Measurements from ENCODE around the gene C12orf76. TPM values are rescaled to one million over a fixed set of nuclear protein-coding genes. Genes with fewer than 3 reads are reported as not detected.

Gene C12orf76
- total and polyA plus RNA-seq, 9 of the 15 experiments (the other 6 are each of a cell fraction or from before 2014, with no cell fraction given), result 6.3 to 38.6 (median 12.3) TPM

- TF ChIP-seq VEZF1 (CRISPR knock-in tag; IDR thresholded peaks at IDR 0.05), result peak; percentile 68
- peak; percentile 65; the same call in 1 of the 2 replicates for TF ChIP-seq ARID3A (IDR thresholded peaks at IDR 0.05; ENCODE audit: borderline replicate concordance, low read depth, low read length)
- TF ChIP-seq ZNF668 (CRISPR knock-in tag; IDR thresholded peaks at IDR 0.05), result peak; percentile 66; the same call in 1 of the 2 replicates
- TF ChIP-seq GTF2F1 (IDR thresholded peaks at IDR 0.05; ENCODE audit: low read depth, low read length), result no peak; the same call in 1 of the 2 replicates
- TF ChIP-seq ZNF778 (CRISPR knock-in tag; IDR thresholded peaks at IDR 0.05), result no peak
- TF ChIP-seq NFE2L1 (tag; IDR thresholded peaks at IDR 0.05; ENCODE audit: borderline replicate concordance, low read depth), result no peak
- TF ChIP-seq MAFK (IDR thresholded peaks at IDR 0.05; ENCODE audit: low read length), result peak; percentile 7; the same call in 1 of the 2 replicates
- TF ChIP-seq ATF7 (IDR thresholded peaks at IDR 0.05), result peak; percentile 78
- TF ChIP-seq ZNF655 (CRISPR knock-in tag; IDR thresholded peaks at IDR 0.05), result no peak
- TF ChIP-seq CBFB (CRISPR knock-in tag; IDR thresholded peaks at IDR 0.05), result no peak
- no peak for TF ChIP-seq ELF2 (CRISPR knock-in tag; IDR thresholded peaks at IDR 0.05)
- 0 out of 2 replicates have a peak, but pooled peaks have one; percentile 21 for TF ChIP-seq MBD2 (IDR thresholded peaks at IDR 0.05; ENCODE audit: borderline replicate concordance, low read depth)
- no peak for TF ChIP-seq ZNF408 (CRISPR knock-in tag; IDR thresholded peaks at IDR 0.05; ENCODE audit: low read depth)
- peak; percentile 94 for TF ChIP-seq ZNF175 (CRISPR knock-in tag; IDR thresholded peaks at IDR 0.05; ENCODE audit: low read depth)
- 0 out of 2 replicates have a peak, but pooled peaks have one; percentile 21 for TF ChIP-seq ZFP91 (CRISPR knock-in tag; IDR thresholded peaks at IDR 0.05)
- no peak for TF ChIP-seq CREBBP (IDR thresholded peaks at IDR 0.05; ENCODE audit: low read depth, low read length)
- TF ChIP-seq NR2C2 (CRISPR knock-in tag; IDR thresholded peaks at IDR 0.05), result no peak
- peak; percentile 82 for TF ChIP-seq NR2C2 (tag; IDR thresholded peaks at IDR 0.05)
- TF ChIP-seq FUS (optimal IDR thresholded peaks at IDR 0.05; ENCODE audit: low read depth, low read length), result no peak
- no peak for TF ChIP-seq ZNF77 (CRISPR knock-in tag; IDR thresholded peaks at IDR 0.05)
These were observed 31.4 kb upstream of the C12orf76 start (continued) for GRCh38 chr12:110079477-110080400.

Data from K562 (cell line).